GM12891 (cell line): ENCODE data around the gene TNFSF4.

Experiments used
- PAX5 ChIP-seq: IDR thresholded peaks from 2 replicates; pipeline ENCODE4 v1.6.1; 2011; ENCODE audit warnings: low read length, moderate library complexity, mild to moderate bottlenecking; ENCODE audit not compliant: insufficient read depth, severe bottlenecking
- POLR2A ChIP-seq: IDR thresholded peaks from 2 replicates; pipeline ENCODE4 v1.6.1; 2011; ENCODE audit warnings: low read depth, low read length, control low read depth
- POLR2AphosphoS5 ChIP-seq: IDR thresholded peaks from 2 replicates; pipeline ENCODE4 v1.6.1; 2011; ENCODE audit warnings: low read depth, low read length, control low read depth
- POU2F2 ChIP-seq: IDR thresholded peaks from 2 replicates; pipeline ENCODE4 v1.6.1; 2011; ENCODE audit warnings: low read depth, mild to moderate bottlenecking, control low read depth, low read length, moderate library complexity
- SPI1 ChIP-seq: IDR thresholded peaks from 2 replicates; pipeline ENCODE4 v1.6.1; 2011; ENCODE audit warnings: low read depth, low read length, control low read depth
- TAF1 ChIP-seq: IDR thresholded peaks from 2 replicates; pipeline ENCODE4 v1.6.1; 2011; ENCODE audit warnings: low read depth, low read length, control low read depth

DNA sequence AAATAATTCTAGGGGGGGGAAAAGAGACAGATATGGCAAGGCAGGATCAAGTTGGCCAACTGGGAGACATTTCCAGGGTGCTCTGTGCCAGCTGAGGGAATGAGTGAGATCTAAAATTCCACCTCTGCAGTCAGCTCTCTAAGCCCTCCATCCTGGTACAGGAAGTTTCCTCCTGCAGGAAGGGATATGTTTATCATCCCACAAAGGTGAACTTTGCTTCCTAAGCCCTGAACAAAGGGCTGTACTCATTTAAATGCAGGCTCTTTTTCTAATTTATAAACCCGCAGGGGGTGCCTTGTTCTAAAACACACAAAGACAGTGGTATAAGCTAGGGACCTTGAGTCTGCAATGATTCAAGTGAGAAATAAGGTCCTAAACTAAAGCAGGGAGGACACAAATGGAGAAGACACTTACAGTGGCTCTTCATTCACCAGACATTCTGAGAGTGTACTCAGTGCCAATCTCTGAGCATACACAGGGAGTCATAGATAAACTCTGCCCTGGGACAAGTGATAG is 3.6 kb upstream of the TNFSF4 start:
- no peak for TF ChIP-seq POLR2AphosphoS5
- TF ChIP-seq POLR2A, result no peak
- no peak for TF ChIP-seq TAF1
- TF ChIP-seq POU2F2, result no peak
- no peak for TF ChIP-seq SPI1
- no peak for TF ChIP-seq PAX5
